Brain microvascular endothelial cell (primary cell): Measurements from ENCODE around the gene VEZT.
A peak's percentile ranks its signal among the peaks of the same experiment; 100 is the strongest.

Experiments used
- DNase-seq: peaks from one replicate; pipeline ENCODE4 v3.0.0-alpha.2; 2020
- H3K27ac ChIP-seq: fragments of 250-450 bp; sonication (Bioruptor Pico); 2 replicates; pipeline ENCODE4 v1.5.1; 2020; ENCODE audit warnings: mild to moderate bottlenecking, moderate library complexity
- H3K27me3 ChIP-seq: fragments of 250-450 bp; sonication (Bioruptor Pico); replicated peaks from 2 replicates; pipeline ENCODE4 v1.5.1; 2020; ENCODE audit warnings: mild to moderate bottlenecking
- H3K36me3 ChIP-seq: fragments of 250-450 bp; sonication (Bioruptor Pico); replicated peaks from 2 replicates; pipeline ENCODE4 v1.5.1; 2020; ENCODE audit warnings: mild to moderate bottlenecking
- H3K4me3 ChIP-seq: 2 replicates; pipeline ENCODE4 v1.5.1; 2011; ENCODE audit warnings: low read depth, mild to moderate bottlenecking, control low read depth, low read length, moderate library complexity
- CTCF ChIP-seq: IDR thresholded peaks from 2 replicates; pipeline ENCODE4 v1.5.1; 2011; ENCODE audit warnings: low read depth, mild to moderate bottlenecking, moderate library complexity, low read length, control low read depth, inconsistent platforms; ENCODE audit errors: missing control alignments
- in situ Hi-C: cut with HindIII; loops from 2 replicates; pipeline ENCODE4 v1.10.0; 2017; ENCODE audit warnings: low sequenced_read_pairs, low pct_ligation_motif_present

VEZT gene

GRCh38 chr12:95207407-95207806, 10.2 kb upstream of the VEZT start:
- no peak for DNase-seq
- in situ Hi-C loops: no loop called here
- H3K27ac ChIP-seq: no peak overlapping the region
- H3K36me3 ChIP-seq: no peaks in the 10 kb centered on the region
- no peaks in the 10 kb centered on the region for H3K27me3 ChIP-seq
- no peak overlapping the region for H3K4me3 ChIP-seq
- no peak for TF ChIP-seq CTCF

- Histone ChIP-seq H3K27me3 (no peaks in the 10 kb centered on the region), H3K27ac (no peak overlapping the region)
- in situ Hi-C loops: no loop called here
Measured at GRCh38 chr12:95208678-95209077, 8.9 kb upstream of the VEZT start.

GRCh38 chr12:95212586-95212985, 5.0 kb upstream of the VEZT start:
- Histone ChIP-seq H3K36me3 (no peaks in the 10 kb centered on the region), H3K4me3 (no peak overlapping the region), H3K27me3 (no peaks in the 10 kb centered on the region), H3K27ac (peak overlapping the region; percentile 12)
- in situ Hi-C loops: no loop called here
- DNase-seq: no peak
- TF ChIP-seq CTCF: no peak

More at GRCh38 chr12:95208678-95209077, 8.9 kb upstream of the VEZT start:
- Histone ChIP-seq H3K4me3 (no peak overlapping the region), H3K36me3 (no peaks in the 10 kb centered on the region)
- no peak for TF ChIP-seq CTCF
- DNase-seq: no peak

GRCh38 chr12:95213119-95213518, 4.5 kb upstream of the VEZT start:
- DNase-seq: no peak
- Histone ChIP-seq H3K27ac (no peak overlapping the region), H3K4me3 (no peak overlapping the region)

GRCh38 chr12:95213928-95214327, 3.7 kb upstream of the VEZT start:
- TF ChIP-seq CTCF: no peak
- in situ Hi-C loops: no loop called here
- no peak for DNase-seq
- H3K27ac ChIP-seq: no peak overlapping the region
- no peaks in the 10 kb centered on the region for H3K36me3 ChIP-seq
- no peaks in the 10 kb centered on the region for H3K27me3 ChIP-seq
- no peak overlapping the region for H3K4me3 ChIP-seq

More at GRCh38 chr12:95213119-95213518, 4.5 kb upstream of the VEZT start:
- no peak for TF ChIP-seq CTCF
- Histone ChIP-seq H3K36me3 (no peaks in the 10 kb centered on the region), H3K27me3 (no peaks in the 10 kb centered on the region)
- in situ Hi-C loops: no loop called here

- no peak for DNase-seq
- Histone ChIP-seq H3K27ac (no peak overlapping the region), H3K36me3 (no peaks in the 10 kb centered on the region), H3K4me3 (no peak overlapping the region), H3K27me3 (no peaks in the 10 kb centered on the region)
- TF ChIP-seq CTCF: no peak
- in situ Hi-C loops: no loop called here
Measured at GRCh38 chr12:95214466-95214865, 3.1 kb upstream of the VEZT start.
